Measurements from ENCODE around the gene SNORC. TPM values are rescaled to one million over a fixed set of nuclear protein-coding genes. Genes with fewer than 3 reads are reported as not detected.

SNORC gene
- total and polyA plus RNA-seq, 2 donors (not counting 1 experiment from before 2014, with no cell fraction given): 0.91 to 0.94 TPM

GRCh38 chr2:232927793-232928550 is 57.9 kb downstream of the SNORC start:
- peak; percentile 35 for DNase-seq
- Mint-ChIP-seq H3K27ac (no peak overlapping the region), H3K9me3 (ENCODE audit: insufficient read depth) (no peaks in the 10 kb centered on the region), H3K4me3 (peak overlapping the region; percentile 73), H3K27me3 (peaks cover 55% of the 10 kb centered on the region), H3K4me1 (peaks cover 15% of the 10 kb centered on the region)
- peaks cover 19 to 23% of the 10 kb centered on the region in 2 donors for H3K4me1 ChIP-seq (ENCODE audit: control insufficient read depth in 2 of 2, insufficient read depth in 2 of 2, low read length in 2 of 2)
- intact Hi-C loops (cut with micrococcal nuclease): no loop called here
- H3K9ac ChIP-seq (ENCODE audit: low read length): peak overlapping the region; percentile 42
- no peaks in the 10 kb centered on the region for H4K20me1 ChIP-seq (ENCODE audit: control insufficient read depth, insufficient read depth, low read length, poor library complexity, severe bottlenecking)
- H3K27ac ChIP-seq (ENCODE audit: low read length in 2 of 2): no peak overlapping the region
- ChIA-PET CTCF (no interaction called here), POLR2A (no interaction called here)
- H3K4me2 ChIP-seq (replicated peaks; ENCODE audit: low read depth, low read length, poor library complexity, severe bottlenecking): peak overlapping the region; percentile 79
- peak overlapping the region; percentile 46 for H2AFZ ChIP-seq (ENCODE audit: insufficient read depth, low read depth, low read length, poor library complexity, severe bottlenecking)
- H3K36me3 ChIP-seq (replicated peaks in 1 of 2; ENCODE audit: control extremely low read depth in 1 of 2, control insufficient read depth in 1 of 2, extremely low read depth in 1 of 2, insufficient read depth in 2 of 2, low read length in 1 of 2): no peaks in the 10 kb centered on the region
- H3K79me2 ChIP-seq (ENCODE audit: control insufficient read depth, insufficient read depth, low read length): no peaks in the 10 kb centered on the region
- TF ChIP-seq CTCF (IDR thresholded peaks at IDR 0.05) (no peak), EZH2 (IDR thresholded peaks at IDR 0.05; ENCODE audit: borderline replicate concordance, insufficient read depth, low read depth, low read length, poor library complexity, severe bottlenecking) (no peak)
- 2% methylated on average over 114 of the region's 114 CpGs for WGBS (ENCODE audit: insufficient coverage)
- H3K27me3 ChIP-seq (replicated peaks in 1 of 4; ENCODE audit: control extremely low read depth in 1 of 4, control insufficient read depth in 3 of 4, insufficient read depth in 4 of 4, low read length in 3 of 4): peaks cover 0 to 52% (median 26%) of the 10 kb centered on the region in 4 experiments
- peak overlapping the region in 2 of 5 experiments; percentile 29 to 38 for H3K4me3 ChIP-seq (ENCODE audit: control extremely low read depth in 1 of 5, extremely low read depth in 1 of 5, insufficient read depth in 1 of 5, low read depth in 2 of 5, low read length in 4 of 5)
- H3K9me3 ChIP-seq (ENCODE audit: control extremely low read depth in 1 of 3, control insufficient read depth in 2 of 3, insufficient read depth in 1 of 3, low read length in 2 of 3): peaks cover 2 to 10% (median 4%) of the 10 kb centered on the region in 3 donors
- ATAC-seq (ENCODE audit: low read depth): peak; percentile 33

Small RNA genes lying within 50 kb of the gene (small RNA-seq; reads per million reads assigned to genes)
- not detected for gene RF00019 (ENCODE audit: insufficient read length, low read depth, low replicate concordance)

Other genes starting within 250 kb of the SNORC start
- not detected in 2 replicates for gene EFHD1, start 236.7 kb upstream of the SNORC start, total RNA-seq
- gene EFHD1, start 236.7 kb upstream of the SNORC start, polyA plus RNA-seq: not detected in 2 replicates
- gene GIGYF2, start 172.9 kb upstream of the SNORC start, total RNA-seq: 108 and 110 TPM in 2 replicates
- gene GIGYF2, start 172.9 kb upstream of the SNORC start, polyA plus RNA-seq: 7.2 and 16.5 TPM in 2 replicates
- gene KCNJ13, start 93.7 kb upstream of the SNORC start, total RNA-seq: not detected in 2 replicates
- not detected in 2 replicates for gene KCNJ13, start 93.7 kb upstream of the SNORC start, polyA plus RNA-seq
- gene NGEF, start 143.0 kb downstream of the SNORC start, total RNA-seq: not detected in 2 replicates
- gene NGEF, start 143.0 kb downstream of the SNORC start, polyA plus RNA-seq: not detected in 2 replicates
- not detected in 2 replicates for gene NEU2, start 162.4 kb downstream of the SNORC start, total RNA-seq
- gene NEU2, start 162.4 kb downstream of the SNORC start, polyA plus RNA-seq: not detected in 2 replicates
- gene INPP5D, start 190.1 kb downstream of the SNORC start, total RNA-seq: 444 and 466 TPM in 2 replicates
- 144 and 152 TPM in 2 replicates for gene INPP5D, start 190.1 kb downstream of the SNORC start, polyA plus RNA-seq